Erythroblast (primary cell): Measurements from ENCODE around the gene SHISA8.
"Not testable (repeated sequence)": the region's sequence is repeated elsewhere in the genome, so short reads cannot be mapped to it uniquely, and the experiment has no call there.

ENCODE experiments used
- DNase-seq, 2 experiments: peaks; one replicate each; lab custom pipeline; 2025; lab: John Stamatoyannopoulos, UW
- GATA1 ChIP-seq: IDR thresholded peaks from 2 replicates; pipeline ENCODE4 v1.6.1; 2011; ENCODE audit warnings: low read depth, mild to moderate bottlenecking, control low read depth, low read length, moderate library complexity
- POLR2A ChIP-seq: IDR thresholded peaks from 2 replicates; pipeline ENCODE4 v1.6.1; 2011; ENCODE audit warnings: mild to moderate bottlenecking, low read length

Gene SHISA8

DNA sequence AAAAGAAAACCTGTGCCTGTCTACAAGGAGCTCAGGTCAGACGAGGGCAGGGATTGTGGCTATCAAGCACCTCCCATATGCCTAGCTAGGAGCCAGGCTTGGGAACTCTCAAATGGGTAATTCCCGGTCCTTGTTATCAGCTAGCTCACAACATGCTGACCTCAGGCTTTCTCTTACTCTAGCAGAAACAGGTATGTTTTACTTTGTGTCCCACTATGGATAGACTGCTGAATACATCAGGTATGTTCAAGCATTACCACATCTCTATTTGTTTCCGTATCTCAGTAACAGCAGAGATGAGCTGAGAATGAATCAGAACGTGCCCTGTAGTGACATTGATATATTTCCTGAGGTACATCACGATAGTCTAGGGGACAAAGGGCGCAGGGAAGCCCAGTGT lies 29.4 kb downstream of the SHISA8 start:
- no peak for DNase-seq
- TF ChIP-seq GATA1 (no peak), POLR2A (no peak)

DNA sequence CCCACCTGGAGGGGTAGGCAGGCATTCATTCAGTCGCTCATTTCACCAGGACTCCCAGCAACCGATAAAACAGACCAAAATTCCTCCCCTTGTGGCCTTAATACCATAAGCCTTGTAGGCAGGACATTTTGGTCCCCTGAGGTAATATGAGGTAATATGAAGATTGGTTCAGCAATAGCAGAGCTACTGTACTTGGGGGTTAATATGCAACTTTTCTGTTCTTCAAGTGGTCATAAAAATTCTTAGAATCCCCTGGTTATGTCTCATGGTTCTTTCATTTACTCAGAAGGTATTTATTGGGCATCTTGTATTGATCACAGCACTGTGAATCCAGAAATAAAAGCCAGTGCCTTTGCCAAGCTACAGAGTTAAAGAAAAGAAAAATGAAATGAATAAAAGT lies 29.8 kb downstream of the SHISA8 start:
- no peak for DNase-seq
- TF ChIP-seq POLR2A (no peak), GATA1 (no peak)

DNA sequence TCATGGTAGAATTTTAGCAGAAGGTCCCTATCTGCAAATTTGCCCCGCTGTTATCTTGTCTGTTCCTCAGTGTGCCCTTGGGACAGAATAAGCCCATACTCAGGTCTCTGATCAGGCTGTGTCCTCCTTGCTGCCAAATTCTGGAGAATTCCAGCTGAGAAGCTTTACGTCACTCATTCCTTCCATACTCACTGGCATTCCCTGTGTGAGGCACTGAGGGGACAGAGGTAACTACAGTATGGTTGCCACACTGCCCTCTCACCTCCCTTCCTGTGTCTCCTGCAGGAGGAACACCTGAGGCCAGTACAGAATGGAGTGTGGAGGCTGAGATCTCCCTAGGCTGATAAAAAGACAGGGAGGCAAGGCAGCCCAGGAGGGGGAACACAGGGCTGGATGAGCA lies 31.5 kb downstream of the SHISA8 start:
- no peak for DNase-seq
- no peak for TF ChIP-seq GATA1

DNA sequence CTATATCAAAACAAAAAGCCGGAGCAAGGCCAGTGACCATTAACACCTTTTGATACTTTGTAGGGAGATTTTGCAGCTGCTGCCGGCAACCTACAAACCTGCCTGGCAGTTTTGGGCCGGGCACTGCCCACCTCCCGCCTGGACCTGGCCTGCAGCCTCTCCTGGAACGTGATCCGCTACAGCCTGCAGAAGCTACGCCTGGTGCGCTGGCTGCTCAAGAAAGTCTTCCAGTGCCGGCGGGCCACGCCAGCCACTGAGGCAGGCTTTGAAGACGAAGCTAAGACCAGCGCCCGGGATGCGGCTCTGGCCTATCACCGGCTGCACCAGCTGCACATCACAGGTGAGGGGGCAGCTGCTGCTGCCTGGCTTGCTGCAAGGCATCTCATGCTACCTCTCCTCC lies 34.2 kb downstream of the SHISA8 start:
- no peak for TF ChIP-seq GATA1
- no peak for TF ChIP-seq POLR2A

DNA sequence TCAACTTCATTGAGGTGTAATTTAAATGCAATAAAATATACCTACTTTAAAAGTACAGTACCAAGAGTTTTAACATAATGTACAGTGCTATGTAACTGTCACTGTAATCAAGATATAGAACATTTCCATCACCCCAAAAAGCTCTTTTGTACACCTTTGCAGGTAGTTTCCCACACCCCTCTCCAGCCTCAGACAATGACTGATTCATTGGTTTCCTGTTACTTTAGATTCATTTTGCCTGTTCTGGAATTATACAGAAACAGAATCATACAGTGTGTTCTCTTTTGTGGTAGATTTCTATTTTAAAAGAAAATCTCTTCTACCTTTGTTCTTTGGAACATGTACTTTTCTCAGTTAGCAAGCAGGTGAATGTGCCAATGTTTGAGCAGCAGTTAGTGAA lies 38.2 kb downstream of the SHISA8 start:
- TF ChIP-seq GATA1 (no peak), POLR2A (no peak)
- DNase-seq: no peak

More for the DNA sequence above, 34.2 kb downstream of the SHISA8 start:
- no peak for DNase-seq

DNA sequence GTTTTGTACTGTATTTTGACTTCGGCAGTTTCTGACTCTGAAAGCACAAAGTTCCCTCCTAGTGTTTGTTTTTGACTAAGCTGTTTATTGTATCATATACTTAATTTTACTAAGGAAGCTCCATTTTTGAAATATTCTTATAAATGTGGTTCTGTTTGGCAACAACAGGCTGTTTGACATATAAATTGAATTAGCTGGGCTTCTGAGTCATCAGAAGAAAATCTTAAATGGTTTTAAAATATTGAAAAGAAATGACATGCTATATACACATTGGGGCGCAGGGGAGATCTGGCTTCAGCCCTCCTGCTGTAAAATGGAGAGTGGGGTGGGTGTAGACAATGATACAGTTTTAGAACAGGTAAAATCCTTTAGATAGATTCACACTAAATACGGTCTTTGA lies 38.6 kb downstream of the SHISA8 start:
- no peak for DNase-seq
- TF ChIP-seq POLR2A: no peak
- TF ChIP-seq GATA1: no peak

DNA sequence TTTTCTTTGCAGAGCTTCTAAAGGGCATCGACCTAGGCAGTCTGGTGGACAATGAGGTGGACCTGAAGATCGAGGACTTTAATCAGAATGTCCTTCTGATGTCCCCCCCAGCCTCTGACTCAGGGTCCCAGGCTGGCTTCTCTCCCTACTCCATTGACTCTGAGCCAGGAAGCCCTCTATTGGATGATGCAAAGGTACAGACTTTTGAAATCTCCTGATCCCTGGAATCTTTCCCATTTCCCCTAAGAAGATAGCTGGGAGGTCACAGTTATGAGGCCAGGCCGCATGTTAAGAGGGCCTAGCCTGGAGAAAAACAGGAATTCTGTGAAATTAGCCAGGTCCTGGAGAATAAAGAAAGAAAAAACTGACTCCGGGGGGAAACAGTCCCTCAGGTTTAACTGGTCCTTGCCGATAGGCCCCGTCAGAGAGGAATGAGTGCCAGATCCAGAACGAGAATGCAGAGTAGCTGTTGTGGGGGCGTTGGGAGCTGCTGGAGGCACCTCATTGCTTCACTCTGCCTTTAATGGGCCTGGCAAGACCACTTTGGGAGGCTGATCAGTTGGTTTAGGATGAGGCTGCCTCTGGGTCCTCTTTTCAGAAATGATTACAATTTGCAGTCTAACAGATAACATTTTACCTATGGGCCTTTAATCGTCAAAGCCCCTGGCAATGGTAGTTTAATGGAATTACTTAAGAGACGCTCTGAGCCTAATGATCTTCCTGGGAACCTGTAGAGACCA lies 39.2 kb downstream of the SHISA8 start:
- TF ChIP-seq GATA1 (no peak), POLR2A (no peak)
- no peak for DNase-seq

DNA sequence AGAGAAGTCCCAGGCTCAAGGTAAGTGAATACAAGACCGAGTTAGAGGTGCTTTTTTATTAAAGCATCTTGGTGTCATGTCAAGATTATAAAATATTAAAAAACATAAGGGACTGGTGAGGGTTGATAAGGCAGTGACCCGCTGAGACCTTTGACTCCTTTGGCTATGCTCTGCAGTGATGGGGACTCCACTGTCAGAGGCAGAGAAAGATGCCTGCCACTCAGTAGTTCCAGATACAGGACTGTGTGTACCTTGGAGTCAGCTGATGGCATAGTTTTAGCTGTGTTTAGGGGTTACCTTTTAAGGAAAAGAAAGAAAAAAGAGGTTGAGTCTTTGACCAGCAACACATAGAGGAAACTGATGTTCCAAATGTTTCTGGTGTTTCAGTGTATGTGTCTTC lies 40.8 kb downstream of the SHISA8 start:
- TF ChIP-seq POLR2A (no peak), GATA1 (no peak)
- DNase-seq: no peak

DNA sequence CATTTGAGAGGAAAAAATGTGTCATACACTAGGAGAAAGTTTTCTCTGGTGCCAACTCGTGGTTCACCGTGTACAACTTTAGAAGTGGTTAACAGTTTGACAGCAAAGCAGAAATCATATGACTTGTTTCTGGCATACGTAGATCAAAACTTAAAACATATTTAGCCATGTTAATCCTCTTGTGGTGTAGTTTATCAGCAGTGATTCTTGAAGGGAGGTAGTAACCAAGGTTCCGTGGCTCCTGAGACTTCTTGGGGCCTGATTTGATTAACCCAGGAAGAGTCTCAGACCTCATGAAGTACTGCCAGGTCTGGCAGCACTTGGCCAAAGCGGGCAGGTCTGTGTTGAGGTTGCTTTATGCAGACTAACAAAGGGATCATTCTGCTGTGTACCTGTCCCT lies 41.5 kb downstream of the SHISA8 start:
- DNase-seq: no peak

DNA sequence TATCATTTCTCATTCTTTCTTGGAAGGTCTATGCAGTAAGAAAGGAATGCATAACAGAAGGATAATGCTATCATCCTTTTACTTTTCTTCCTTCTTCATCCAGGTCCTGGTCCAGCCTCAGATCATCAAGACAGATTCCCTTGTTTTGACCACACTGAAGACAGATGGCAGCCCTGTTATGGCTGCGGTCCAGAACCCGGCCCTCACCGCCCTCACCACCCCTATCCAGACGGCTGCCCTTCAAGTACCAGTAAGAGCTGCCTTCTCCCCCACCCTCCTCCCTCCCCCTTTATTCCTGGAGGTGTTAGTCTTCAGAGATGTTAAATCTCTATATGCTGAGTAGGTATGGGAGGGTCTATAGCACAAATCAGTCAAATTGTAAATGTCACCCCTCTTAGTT lies 44.1 kb downstream of the SHISA8 start:
- TF ChIP-seq POLR2A (no peak), GATA1 (no peak)
- no peak for DNase-seq

More for the DNA sequence above, 41.5 kb downstream of the SHISA8 start:
- TF ChIP-seq POLR2A (no peak), GATA1 (no peak)

DNA sequence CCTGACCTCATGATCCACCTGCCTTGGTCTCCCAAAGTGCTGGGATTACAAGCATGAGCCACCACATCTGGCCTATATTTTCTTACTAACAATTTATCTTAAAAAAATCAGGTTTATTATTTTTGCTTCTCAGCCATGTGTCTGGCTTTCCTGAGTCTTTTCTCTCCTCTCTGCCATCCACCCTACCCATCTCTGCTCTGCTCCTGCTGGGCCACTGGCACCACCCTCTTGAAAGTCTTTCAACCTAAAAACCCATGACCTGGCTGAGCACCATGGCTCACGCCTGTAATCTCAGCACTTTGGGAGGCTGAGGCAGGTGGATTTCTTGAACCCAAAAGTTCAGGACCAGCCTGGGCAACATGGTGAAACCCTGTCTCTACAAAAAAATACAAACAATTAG lies 44.8 kb downstream of the SHISA8 start:
- not testable (repeated sequence) for DNase-seq

DNA sequence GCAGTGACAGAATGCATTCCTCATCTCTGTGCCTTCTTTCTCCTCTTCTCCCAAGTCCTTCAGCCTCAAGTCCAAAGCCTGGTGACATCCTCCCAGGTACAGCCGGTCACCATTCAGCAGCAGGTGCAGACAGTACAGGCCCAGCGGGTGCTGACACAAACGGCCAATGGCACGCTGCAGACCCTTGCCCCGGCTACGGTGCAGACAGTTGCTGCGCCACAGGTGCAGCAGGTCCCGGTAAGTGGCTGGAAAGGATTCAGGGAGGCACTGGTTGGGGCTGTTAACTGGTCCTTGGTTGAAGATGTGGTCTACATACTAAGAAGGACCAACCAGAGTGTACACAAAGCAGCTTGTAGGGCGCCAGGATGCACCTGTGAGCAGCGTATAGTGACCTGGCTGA lies 46.3 kb downstream of the SHISA8 start:
- DNase-seq: no peak
- no peak for TF ChIP-seq POLR2A

DNA sequence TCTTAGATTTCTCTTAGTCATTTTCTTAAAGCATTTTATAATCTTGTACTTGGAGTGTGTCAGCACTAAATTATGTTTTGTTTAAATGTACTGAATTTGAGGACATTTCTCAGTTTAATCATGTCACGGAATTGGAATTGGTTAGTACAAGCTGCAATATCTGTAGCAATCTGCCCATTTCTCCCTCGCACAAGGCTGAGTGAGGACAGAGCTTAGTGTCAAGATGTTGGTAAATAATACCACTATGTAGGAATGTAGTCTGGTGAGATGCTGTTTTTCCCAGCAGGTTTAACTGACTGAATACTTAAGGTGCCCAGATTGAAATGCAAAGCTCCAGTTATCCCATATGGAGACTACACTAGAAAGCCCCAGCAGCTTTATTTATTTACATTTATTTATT lies 51.4 kb downstream of the SHISA8 start:
- DNase-seq: no peak
- no peak for TF ChIP-seq POLR2A

DNA sequence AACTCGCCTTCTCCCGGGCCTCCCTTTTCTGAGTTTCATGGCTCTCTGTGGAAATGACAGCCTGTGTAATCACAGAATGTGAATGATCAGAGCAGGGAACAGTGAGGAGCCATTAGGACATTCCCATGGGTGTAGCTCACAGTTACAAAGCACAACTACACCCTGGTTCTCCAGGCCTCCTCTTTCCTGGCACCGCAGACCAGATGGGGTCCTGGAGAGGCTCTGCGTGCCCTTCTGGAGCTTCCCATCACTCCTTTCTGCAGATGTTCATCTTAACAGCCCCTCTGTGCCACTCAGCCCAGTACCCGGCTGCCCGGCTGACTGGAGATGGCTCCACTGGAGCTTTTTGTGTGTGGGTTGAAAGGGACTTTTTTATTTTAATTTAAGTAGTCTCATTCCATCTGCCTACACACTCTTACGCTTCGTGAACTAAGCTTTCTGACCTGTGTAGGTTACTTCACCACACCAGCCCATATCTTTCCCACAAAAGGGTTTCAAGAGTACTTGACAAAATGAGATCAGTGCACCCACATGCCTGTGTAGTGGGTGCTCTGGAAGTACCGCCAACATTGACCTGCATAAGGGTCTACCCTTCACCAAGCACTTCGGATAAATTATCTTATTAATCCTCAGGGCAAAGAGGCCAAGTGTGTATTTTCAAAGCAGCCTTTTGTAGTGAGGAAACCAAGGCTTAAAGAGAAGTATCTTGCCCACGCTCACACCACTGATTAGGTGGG lies 52.2 kb downstream of the SHISA8 start:
- DNase-seq: no peak
- no peak for TF ChIP-seq POLR2A
- no peak for TF ChIP-seq GATA1

DNA sequence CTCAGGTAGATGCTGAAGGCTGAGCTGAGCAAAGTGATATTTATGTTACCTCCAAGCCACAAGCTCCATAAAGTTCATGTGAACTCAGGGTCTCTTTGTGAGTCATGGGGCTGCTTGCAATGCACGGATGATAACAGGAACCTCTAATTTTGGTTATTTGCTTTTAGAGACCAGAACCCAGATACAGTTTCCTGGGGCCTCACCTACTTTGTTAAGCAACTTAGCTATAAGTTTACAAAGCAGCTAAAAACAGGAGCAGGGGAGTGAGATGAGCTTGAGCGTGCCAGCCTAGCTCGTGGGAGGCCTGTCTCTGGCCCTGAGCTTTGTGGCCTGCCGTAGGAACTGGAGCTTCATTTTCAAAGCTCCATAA lies 52.7 kb downstream of the SHISA8 start:
- TF ChIP-seq GATA1: no peak
- TF ChIP-seq POLR2A: no peak
- no peak for DNase-seq
